IMR-90 (cell line): Measurements from ENCODE around the gene SPRED2. TPM values are rescaled to one million over a fixed set of nuclear protein-coding genes. Genes with fewer than 3 reads are reported as not detected.

Source experiments
- ATAC-seq: fragments of 200-7000 bp; cut with Tn5 transposase; 2 replicates; pipeline ENCODE4 v1.9.1; 2020; ENCODE audit warnings: low read depth, mild to moderate bottlenecking, moderate library complexity
- BruUV-seq: library from RNA; stranded (reverse); fragments of 400-500 nt; replicated peaks from 2 replicates; lab custom pipeline; 2021; lab: Mats Ljungman, UMichigan
- CTCF ChIA-PET: fragments of 300-600 bp; formaldehyde crosslinking; extraction: SDS; loops from one replicate; lab custom pipeline; 2021; ENCODE audit warnings: antibody characterized with exemption; lab: Yijun Ruan, JAX
- POLR2A ChIA-PET: fragments of 300-600 bp; sonication (Branson Sonifier 250); formaldehyde crosslinking; loops from one replicate; lab custom pipeline; 2022; ENCODE audit warnings: antibody characterized with exemption; ENCODE audit not compliant: unreplicated experiment; lab: Charles Lee
- DNase-seq: peaks from one replicate; pipeline ENCODE4 v3.0.0; 2013
- H2AFZ ChIP-seq: replicated peaks from 2 replicates; pipeline ENCODE3; 2013; ENCODE audit warnings: low read length, mild to moderate bottlenecking; ENCODE audit not compliant: poor library complexity
- H2AK5ac ChIP-seq: 2 replicates; pipeline ENCODE4 v1.6.1; 2013; ENCODE audit warnings: low read depth, low read length, inconsistent platforms
- H2AK9ac ChIP-seq: replicated peaks from 2 replicates; pipeline ENCODE3; 2013; ENCODE audit warnings: mild to moderate bottlenecking, low read depth, low read length, moderate library complexity; ENCODE audit not compliant: poor library complexity
- H2BK120ac ChIP-seq: 2 replicates; pipeline ENCODE4 v1.6.1; 2013; ENCODE audit warnings: low read depth, low read length, inconsistent platforms
- H2BK15ac ChIP-seq: 3 replicates; pipeline ENCODE4 v1.6.1; 2013; ENCODE audit warnings: low read depth, low read length, inconsistent platforms
- H2BK20ac ChIP-seq: 2 replicates; pipeline ENCODE4 v1.6.1; 2013; ENCODE audit warnings: low read depth, mild to moderate bottlenecking, inconsistent platforms, low read length, moderate library complexity
- H2BK5ac ChIP-seq: 2 replicates; pipeline ENCODE4 v1.6.1; 2013; ENCODE audit warnings: mild to moderate bottlenecking, low read depth, low read length, inconsistent platforms; ENCODE audit not compliant: poor library complexity, severe bottlenecking
- H3K14ac ChIP-seq: replicated peaks from 2 replicates; pipeline ENCODE4 v1.6.1; 2013; ENCODE audit warnings: low read depth, low read length, inconsistent platforms
- H3K18ac ChIP-seq: 2 replicates; pipeline ENCODE4 v1.6.1; 2013; ENCODE audit warnings: low read depth, low read length, control low read depth
- H3K23ac ChIP-seq: 2 replicates; pipeline ENCODE4 v1.6.1; 2013; ENCODE audit warnings: low read depth, low read length, inconsistent platforms
- H3K27ac ChIP-seq: 2 replicates; pipeline ENCODE4 v1.5.1; 2013; ENCODE audit warnings: mild to moderate bottlenecking, control low read depth, low read length; ENCODE audit not compliant: insufficient read depth
- H3K27me3 ChIP-seq: 2 replicates; pipeline ENCODE4 v1.6.1; 2013; ENCODE audit warnings: low read length; ENCODE audit not compliant: control insufficient read depth, insufficient read depth
- H3K36me3 ChIP-seq: 2 replicates; pipeline ENCODE4 v1.6.1; 2013; ENCODE audit warnings: low read length, mixed read lengths; ENCODE audit not compliant: control insufficient read depth, insufficient read depth
- H3K4ac ChIP-seq: 2 replicates; pipeline ENCODE4 v1.6.1; 2013; ENCODE audit warnings: low read depth, low read length, inconsistent platforms
- H3K4me1 ChIP-seq: 2 replicates; pipeline ENCODE4 v1.6.1; 2013; ENCODE audit warnings: low read length, mixed read lengths; ENCODE audit not compliant: control insufficient read depth, insufficient read depth
- H3K4me2 ChIP-seq: 2 replicates; pipeline ENCODE4 v1.6.1; 2013; ENCODE audit warnings: low read depth, mild to moderate bottlenecking, control low read depth, low read length, moderate library complexity
- H3K4me3 ChIP-seq: 2 replicates; pipeline ENCODE4 v1.5.1; 2013; ENCODE audit warnings: low read depth, mild to moderate bottlenecking, control low read depth, low read length, moderate library complexity; ENCODE audit not compliant: insufficient read depth
- H3K56ac ChIP-seq: 2 replicates; pipeline ENCODE4 v1.6.1; 2013; ENCODE audit warnings: low read length, inconsistent platforms; ENCODE audit not compliant: insufficient read depth; ENCODE audit errors: extremely low read depth
- H3K79me1 ChIP-seq, 2 experiments: 2 replicates each; pipeline ENCODE4 v1.6.1; 2013; ENCODE audit warnings: low read length in 2 of 2, inconsistent platforms in 1 of 2, low read depth in 1 of 2
- H3K9ac ChIP-seq: 2 replicates; pipeline ENCODE4 v1.6.1; 2013; ENCODE audit warnings: low read depth, low read length, control low read depth
- H3K9me1 ChIP-seq: 2 replicates; pipeline ENCODE4 v1.6.1; 2013; ENCODE audit warnings: low read length, inconsistent platforms; ENCODE audit not compliant: insufficient read depth
- H3K9me3 ChIP-seq: 2 replicates; pipeline ENCODE4 v1.6.1; 2013; ENCODE audit warnings: low read length; ENCODE audit not compliant: control insufficient read depth, insufficient read depth
- H4K20me1 ChIP-seq: 2 replicates; pipeline ENCODE4 v1.6.1; 2013; ENCODE audit warnings: low read length, inconsistent platforms; ENCODE audit not compliant: insufficient read depth
- H4K5ac ChIP-seq: 2 replicates; pipeline ENCODE4 v1.6.1; 2013; ENCODE audit warnings: mild to moderate bottlenecking, low read depth, low read length, control low read depth
- H4K8ac ChIP-seq, 2 experiments: 2 replicates each; pipeline ENCODE4 v1.6.1; 2013; ENCODE audit warnings: low read depth in 2 of 2, low read length in 2 of 2, control low read depth in 1 of 2, inconsistent platforms in 1 of 2
- H4K91ac ChIP-seq: 2 replicates; pipeline ENCODE4 v1.6.1; 2013; ENCODE audit warnings: low read depth, low read length, inconsistent platforms; ENCODE audit not compliant: insufficient read depth
- MXI1 ChIP-seq: IDR thresholded peaks from 2 replicates; pipeline ENCODE4 v1.6.1; 2012; ENCODE audit warnings: low read depth, mild to moderate bottlenecking, low read length, moderate library complexity, borderline replicate concordance
- WGBS, 2 experiments: methylation state at CpG; one replicate each; pipeline versions ENCODE4 v1.1.5 to v1.1.7; 2013; ENCODE audit warnings: missing lambda C conversion rate in 2 of 2; ENCODE audit not compliant: insufficient read length in 1 of 2; ENCODE audit errors: extremely low coverage in 2 of 2; 5-methylcytosine and 5-hydroxymethylcytosine counted together
- dilution Hi-C: fragments of 300-500 bp; cut with HindIII; formaldehyde crosslinking; loops from one replicate; pipeline ENCODE4 v1.14.3; 2018; ENCODE audit warnings: low sequenced_read_pairs; ENCODE audit not compliant: unreplicated experiment
- in situ Hi-C: fragments of 300-500 bp; cut with MboI; formaldehyde crosslinking; loops from 3 replicates; pipeline ENCODE4 v1.14.3; 2019; ENCODE audit warnings: low sequenced_read_pairs, inconsistent platforms, mixed read lengths
- intact Hi-C: fragments of 100-400 bp; cut with micrococcal nuclease; formaldehyde crosslinking; loops from 2 replicates; pipeline ENCODE4 v1.10.0; 2022
- polyA plus RNA-seq, 3 experiments: library from polyadenylated mRNA; depleted of rRNA; stranded (reverse); fragments of >200 nt; gene quantifications; 2 replicates each; pipeline ENCODE4 v1.2.3, GENCODE V29; 2012; ENCODE audit warnings: low replicate concordance in 1 of 3
- total RNA-seq: library from RNA; depleted of rRNA; stranded (reverse); fragments of >200 nt; gene quantifications from 2 replicates; pipeline ENCODE4 v1.2.3, GENCODE V29; 2012
- TF ChIP-seq, protein P1 (sequence below): fragments of 150-350 bp; IDR thresholded peaks from 2 replicates; pipeline ENCODE4 v1.6.1; 2016; ENCODE audit warnings: low read depth, mild to moderate bottlenecking, low read length, moderate library complexity, borderline replicate concordance

The SPRED2 gene
- total and polyA plus RNA-seq, 2 of the 4 experiments (the other 2 are of a cell fraction), result 4.8 to 18.7 TPM

DNA sequence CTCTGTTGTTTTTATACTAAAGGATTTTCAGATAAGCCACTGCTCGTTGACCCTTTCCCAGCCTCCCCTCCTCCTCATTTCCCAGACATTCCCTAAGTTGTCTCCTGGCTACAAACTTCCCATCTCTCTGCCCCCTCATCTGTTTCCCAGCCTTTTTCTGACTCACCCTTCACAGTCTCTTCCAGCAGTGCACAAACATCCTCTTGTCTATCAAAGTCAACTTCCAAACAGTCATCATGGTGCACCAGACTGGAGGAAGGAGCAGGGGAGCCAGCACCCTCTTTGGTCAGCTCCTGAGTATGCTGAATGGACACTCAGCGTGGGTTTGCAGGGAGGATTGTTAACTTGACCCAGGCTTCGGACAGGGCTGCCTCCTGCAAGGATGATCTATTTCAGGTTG lies 26.6 kb upstream of the SPRED2 start:
- Histone ChIP-seq H3K4me2 (no peak overlapping the region), H2AFZ (peak overlapping the region; percentile 38)
- POLR2A ChIA-PET, result no interaction called here

More for the DNA sequence above, 26.6 kb upstream of the SPRED2 start:
- no peak overlapping the region for H2AK5ac ChIP-seq
- H3K36me3 ChIP-seq, result no peaks in the 10 kb centered on the region
- H3K79me1 ChIP-seq, result no peaks in the 10 kb centered on the region
- no peak overlapping the region for H3K14ac ChIP-seq
- no peak overlapping the region for H4K8ac ChIP-seq
- 40% methylated on average over 1 of the region's 3 CpGs; no CpG with 5 or more reads in 1 of the 2 experiments for WGBS, 2 experiments
- no peak overlapping the region for H4K5ac ChIP-seq
- H2BK120ac ChIP-seq, result no peak overlapping the region
- H4K91ac ChIP-seq, result no peak overlapping the region
- DNase-seq (peak; percentile 43), ATAC-seq (no peak)
- no peaks in the 10 kb centered on the region for H4K20me1 ChIP-seq
- dilution Hi-C loops (no loop called here), in situ Hi-C loops (no loop called here), intact Hi-C loops (loop anchor here (5.0 kb wide), 1 partner anchor 33 kb away; no protein-coding TSS in a partner anchor)
- no peaks in the 10 kb centered on the region for H3K4me1 ChIP-seq
- no peak overlapping the region for H3K27ac ChIP-seq
- no peak overlapping the region for H3K56ac ChIP-seq
- no peak overlapping the region for H2BK5ac ChIP-seq
- no peaks in the 10 kb centered on the region for H3K9me1 ChIP-seq
- H3K23ac ChIP-seq, result no peak overlapping the region
- no peak overlapping the region for H3K18ac ChIP-seq
- H3K4me3 ChIP-seq, result no peak overlapping the region
- H3K4ac ChIP-seq, result no peak overlapping the region
- CTCF ChIA-PET, result no interaction called here
- no peak overlapping the region for H2AK9ac ChIP-seq
- no peak overlapping the region for H3K9ac ChIP-seq
- BruUV-seq, result no TSS peak
- no peak for TF ChIP-seq MXI1
- TF ChIP-seq, protein P1, sequence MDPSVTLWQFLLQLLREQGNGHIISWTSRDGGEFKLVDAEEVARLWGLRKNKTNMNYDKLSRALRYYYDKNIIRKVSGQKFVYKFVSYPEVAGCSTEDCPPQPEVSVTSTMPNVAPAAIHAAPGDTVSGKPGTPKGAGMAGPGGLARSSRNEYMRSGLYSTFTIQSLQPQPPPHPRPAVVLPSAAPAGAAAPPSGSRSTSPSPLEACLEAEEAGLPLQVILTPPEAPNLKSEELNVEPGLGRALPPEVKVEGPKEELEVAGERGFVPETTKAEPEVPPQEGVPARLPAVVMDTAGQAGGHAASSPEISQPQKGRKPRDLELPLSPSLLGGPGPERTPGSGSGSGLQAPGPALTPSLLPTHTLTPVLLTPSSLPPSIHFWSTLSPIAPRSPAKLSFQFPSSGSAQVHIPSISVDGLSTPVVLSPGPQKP, result no peak
- H3K27me3 ChIP-seq, result no peaks in the 10 kb centered on the region; the same call in 1 of the 2 replicates
- H2BK15ac ChIP-seq, result no peak overlapping the region
- H3K9me3 ChIP-seq, result no peaks in the 10 kb centered on the region
- H2BK20ac ChIP-seq, result no peak overlapping the region
